Neuronal stem cell (in vitro differentiated cells): ENCODE data around the gene PTGS1.
"Not testable (repeated sequence)": the region's sequence is repeated elsewhere in the genome, so short reads cannot be mapped to it uniquely, and the experiment has no call there.

Source experiments
- DNase-seq: peaks from one replicate; pipeline ENCODE4 v3.0.0-alpha.2; 2013; ENCODE audit warnings: low spot score
- H2AFZ ChIP-seq: one replicate; pipeline ENCODE4 v1.6.1; 2013; ENCODE audit warnings: mild to moderate bottlenecking, low read length, inconsistent platforms
- H2AK5ac ChIP-seq: 2 replicates; pipeline ENCODE4 v1.6.1; 2013; ENCODE audit warnings: low read depth, mild to moderate bottlenecking, inconsistent platforms, low read length, moderate library complexity, mixed read lengths
- H2BK120ac ChIP-seq: 2 replicates; pipeline ENCODE4 v1.6.1; 2013; ENCODE audit warnings: low read depth, mild to moderate bottlenecking, inconsistent platforms, low read length, moderate library complexity, mixed read lengths
- H2BK12ac ChIP-seq: one replicate; pipeline ENCODE4 v1.6.1; 2013; ENCODE audit warnings: low read length, inconsistent platforms
- H2BK15ac ChIP-seq: 2 replicates; pipeline ENCODE4 v1.6.1; 2013; ENCODE audit warnings: mild to moderate bottlenecking, low read length, inconsistent platforms, mixed read lengths
- H2BK5ac ChIP-seq: one replicate; pipeline ENCODE4 v1.6.1; 2013; ENCODE audit warnings: inconsistent platforms, mild to moderate bottlenecking, low read length, moderate library complexity
- H3K14ac ChIP-seq: one replicate; pipeline ENCODE4 v1.6.1; 2013; ENCODE audit warnings: low read length, inconsistent platforms
- H3K18ac ChIP-seq: 2 replicates; pipeline ENCODE4 v1.6.1; 2013; ENCODE audit warnings: low read length, inconsistent platforms
- H3K23ac ChIP-seq: 2 replicates; pipeline ENCODE4 v1.6.1; 2013; ENCODE audit warnings: low read depth, mild to moderate bottlenecking, mixed read lengths, low read length, inconsistent platforms; ENCODE audit not compliant: poor library complexity
- H3K27ac ChIP-seq: replicated peaks from 3 replicates; pipeline ENCODE4 v1.5.1; 2013; ENCODE audit warnings: low read length, inconsistent platforms
- H3K27me3 ChIP-seq, 3 experiments: 2 replicates each; pipeline ENCODE4 v1.6.1; 2013; ENCODE audit warnings: low read length in 3 of 3, mild to moderate bottlenecking in 2 of 3, inconsistent platforms in 1 of 3, low read depth in 1 of 3, mixed read lengths in 1 of 3, moderate library complexity in 1 of 3; ENCODE audit not compliant: control insufficient read depth in 3 of 3, insufficient read depth in 3 of 3
- H3K36me3 ChIP-seq, 2 donors: replicated peaks in 1 of 2; 2 replicates each; pipeline ENCODE4 v1.6.1; 2013; ENCODE audit warnings: low read length in 2 of 2; ENCODE audit not compliant: control insufficient read depth in 2 of 2, insufficient read depth in 2 of 2
- H3K4ac ChIP-seq: 2 replicates; pipeline ENCODE4 v1.6.1; 2013; ENCODE audit warnings: inconsistent platforms, mild to moderate bottlenecking, low read length, moderate library complexity
- H3K4me1 ChIP-seq, 2 donors: 1 replicate in 1 of 2; 2 replicates in 1 of 2; pipeline ENCODE4 v1.6.1; 2013; ENCODE audit warnings: low read length in 2 of 2, low read depth in 1 of 2; ENCODE audit not compliant: control insufficient read depth in 2 of 2, insufficient read depth in 1 of 2
- H3K4me2 ChIP-seq: one replicate; pipeline ENCODE4 v1.6.1; 2013; ENCODE audit warnings: mild to moderate bottlenecking, low read length, inconsistent platforms; ENCODE audit not compliant: insufficient read depth, poor library complexity, severe bottlenecking
- H3K4me3 ChIP-seq, 2 donors: 2 replicates each; pipeline ENCODE4 v1.5.1; 2013; ENCODE audit warnings: low read length in 2 of 2, mild to moderate bottlenecking in 2 of 2, inconsistent platforms in 1 of 2, moderate library complexity in 1 of 2
- H3K79me1 ChIP-seq: one replicate; pipeline ENCODE4 v1.6.1; 2013; ENCODE audit warnings: low read depth, mild to moderate bottlenecking, inconsistent platforms, low read length, moderate library complexity
- H3K9ac ChIP-seq: one replicate; pipeline ENCODE4 v1.6.1; 2013; ENCODE audit warnings: mild to moderate bottlenecking, low read depth, low read length, inconsistent platforms; ENCODE audit not compliant: poor library complexity
- H3K9me3 ChIP-seq, 2 donors: replicated peaks in 1 of 2; 2 replicates each; pipeline versions ENCODE3 to v1.6.1; 2013; ENCODE audit warnings: low read length in 2 of 2, mild to moderate bottlenecking in 2 of 2, inconsistent platforms in 1 of 2, low read depth in 1 of 2, mixed read lengths in 1 of 2, moderate library complexity in 1 of 2; ENCODE audit not compliant: control insufficient read depth in 2 of 2, insufficient read depth in 1 of 2
- H4K8ac ChIP-seq: one replicate; pipeline ENCODE4 v1.6.1; 2013; ENCODE audit warnings: low read depth, mild to moderate bottlenecking, inconsistent platforms, low read length, moderate library complexity
- H4K91ac ChIP-seq: one replicate; pipeline ENCODE4 v1.6.1; 2013; ENCODE audit warnings: low read length, low read depth, mild to moderate bottlenecking, inconsistent platforms; ENCODE audit not compliant: poor library complexity
- WGBS, 2 donors: extraction: QIAGEN DNeasy Blood & Tissue Kit; methylation state at CpG; one replicate each; pipeline ENCODE4 v1.1.7; 2013; ENCODE audit warnings: missing lambda C conversion rate in 2 of 2, mixed read lengths in 1 of 2; ENCODE audit not compliant: insufficient read length in 2 of 2, insufficient replicate concordance in 1 of 2; ENCODE audit errors: extremely low coverage in 2 of 2; 5-methylcytosine and 5-hydroxymethylcytosine counted together

PTGS1 gene

GRCh38 chr9:122402403-122402871 is 31.6 kb downstream of the PTGS1 start:
- no peaks in the 10 kb centered on the region for H3K4me1 ChIP-seq
- no peak overlapping the region for H3K9ac ChIP-seq
- H3K4me2 ChIP-seq: no peak overlapping the region
- H2AFZ ChIP-seq: no peak overlapping the region
- no peak overlapping the region for H3K4ac ChIP-seq
- peaks cover 0 to 10% (median 0%) of the 10 kb centered on the region in 3 experiments for H3K27me3 ChIP-seq
- no peaks in the 10 kb centered on the region for H3K36me3 ChIP-seq
- H3K18ac ChIP-seq: no peak overlapping the region
- no CpG with 5 or more reads among the region's 3 CpGs for WGBS, 2 donors
- H2BK12ac ChIP-seq: no peak overlapping the region
- no peaks in the 10 kb centered on the region for H3K79me1 ChIP-seq
- no peak overlapping the region for H2BK5ac ChIP-seq
- H3K27ac ChIP-seq: no peak overlapping the region
- no peak overlapping the region for H2BK15ac ChIP-seq
- H4K91ac ChIP-seq: no peak overlapping the region
- H2BK120ac ChIP-seq: no peak overlapping the region
- no peak overlapping the region for H3K14ac ChIP-seq
- H3K9me3 ChIP-seq: no peaks in the 10 kb centered on the region
- H2AK5ac ChIP-seq: no peak overlapping the region
- no peak overlapping the region for H3K23ac ChIP-seq
- H4K8ac ChIP-seq: no peak overlapping the region
- H3K4me3 ChIP-seq: peak overlapping the region in 1 of 2 donors; percentile 30
- DNase-seq: no peak

GRCh38 chr9:122402874-122403273 is 32.0 kb downstream of the PTGS1 start:
- Histone ChIP-seq H2AK5ac (no peak overlapping the region), H2AFZ (no peak overlapping the region), H4K91ac (no peak overlapping the region), H2BK12ac (no peak overlapping the region), H3K23ac (no peak overlapping the region), H2BK15ac (no peak overlapping the region), H3K4me3 (no peak overlapping the region), H3K9me3 (no peaks in the 10 kb centered on the region), H3K14ac (no peak overlapping the region), H3K18ac (no peak overlapping the region), H2BK5ac (no peak overlapping the region), H4K8ac (no peak overlapping the region), H3K4ac (no peak overlapping the region), H3K9ac (no peak overlapping the region), H3K27ac (no peak overlapping the region), H3K4me1 (no peaks in the 10 kb centered on the region), H2BK120ac (no peak overlapping the region), H3K36me3 (no peaks in the 10 kb centered on the region), H3K79me1 (no peaks in the 10 kb centered on the region), H3K4me2 (no peak overlapping the region), H3K27me3 (peaks cover 0 to 11% (median 0%) of the 10 kb centered on the region in 3 experiments)
- WGBS, 2 donors: no CpG with 5 or more reads among the region's 3 CpGs
- DNase-seq: no peak

DNA sequence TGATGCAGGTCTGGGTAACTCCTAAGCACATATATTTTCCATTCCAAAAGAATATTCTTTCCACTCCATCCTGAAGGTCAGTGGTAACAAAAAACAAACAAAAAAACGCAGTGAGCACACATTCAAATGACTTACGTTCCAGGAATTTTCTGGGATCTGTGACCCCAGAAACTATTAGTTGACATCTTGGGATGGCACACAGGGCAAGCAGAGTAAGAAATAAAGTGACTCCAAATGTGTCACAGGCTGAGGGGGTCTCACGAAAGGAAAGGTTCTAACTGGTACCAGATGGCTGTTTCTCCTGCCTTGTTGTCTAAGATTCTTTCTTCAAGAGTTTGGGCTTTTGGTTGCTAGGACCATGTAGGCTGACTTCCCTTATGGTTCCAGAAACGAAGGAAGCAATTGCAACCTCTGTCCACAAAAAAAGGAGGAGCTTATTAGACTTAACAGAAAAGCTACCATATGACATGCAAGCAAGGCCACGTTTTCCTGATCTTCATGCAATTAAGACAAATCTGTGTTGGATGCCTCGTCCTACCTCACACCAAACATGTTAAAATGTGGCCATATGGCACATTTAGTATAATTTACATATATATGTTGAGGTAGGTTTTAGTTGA is 32.7 kb downstream of the PTGS1 start:
- no peak overlapping the region for H4K91ac ChIP-seq
- WGBS, 2 donors: no CpG with 5 or more reads among the region's 6 CpGs

DNA sequence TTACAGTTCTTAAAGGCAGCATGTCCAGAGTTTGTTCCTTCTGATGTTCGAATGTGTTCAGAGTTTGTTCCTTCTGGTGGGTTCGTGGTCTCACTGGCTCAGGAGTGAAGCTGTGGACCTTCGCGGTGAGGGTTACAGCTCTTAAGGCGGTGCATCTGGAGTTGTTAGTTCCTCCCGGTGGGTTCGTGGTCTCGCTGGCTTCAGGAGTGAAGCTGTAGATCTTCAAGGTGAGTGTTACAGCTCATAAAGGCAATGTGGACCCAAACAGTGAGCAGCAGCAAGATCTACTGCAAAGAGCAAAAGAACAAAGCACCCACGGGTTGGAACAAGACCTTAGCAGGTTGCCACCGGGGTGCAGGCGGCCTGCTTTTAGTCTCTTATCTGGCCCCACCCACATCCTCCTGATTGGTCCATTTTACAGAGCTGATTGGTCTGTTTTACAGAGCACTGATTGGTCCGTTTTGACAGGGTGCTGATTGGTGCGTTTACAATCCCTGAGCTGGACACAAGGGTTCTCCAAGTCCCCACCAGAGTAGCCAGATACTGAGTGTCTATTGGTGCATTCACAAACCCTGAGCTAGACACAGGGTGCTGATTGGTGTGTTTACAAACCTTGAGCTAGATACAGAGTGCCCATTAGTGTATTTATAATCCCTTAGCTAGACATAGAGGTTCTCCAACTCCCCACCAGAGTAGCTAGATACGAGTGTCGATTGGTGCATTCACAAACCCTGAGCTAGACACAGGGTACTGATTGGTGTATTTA is 34.7 kb downstream of the PTGS1 start:
- not testable (repeated sequence) for H3K14ac ChIP-seq, H4K8ac ChIP-seq, H2BK120ac ChIP-seq, H3K4me2 ChIP-seq, H3K9me3 ChIP-seq, H2BK12ac ChIP-seq, H3K4me1 ChIP-seq, DNase-seq, H4K91ac ChIP-seq, H3K4ac ChIP-seq, H2AFZ ChIP-seq, H3K18ac ChIP-seq, H3K4me3 ChIP-seq, H3K79me1 ChIP-seq, H2BK5ac ChIP-seq, H3K36me3 ChIP-seq, H2AK5ac ChIP-seq, H3K27ac ChIP-seq, H3K9ac ChIP-seq, H2BK15ac ChIP-seq, H3K23ac ChIP-seq
- H3K27me3 ChIP-seq: peaks cover 0 to 11% (median 0%) of the 10 kb centered on the region in 3 experiments
- no CpG with 5 or more reads among the region's 15 CpGs for WGBS, 2 donors

More for the DNA sequence above, 32.7 kb downstream of the PTGS1 start:
- Histone ChIP-seq H3K4ac (no peak overlapping the region), H3K4me3 (no peak overlapping the region), H3K9ac (no peak overlapping the region), H2AK5ac (no peak overlapping the region), H3K36me3 (no peaks in the 10 kb centered on the region), H2BK120ac (no peak overlapping the region), H2BK5ac (no peak overlapping the region), H2AFZ (no peak overlapping the region), H3K9me3 (no peaks in the 10 kb centered on the region), H3K4me1 (no peaks in the 10 kb centered on the region), H2BK15ac (no peak overlapping the region), H4K8ac (no peak overlapping the region), H2BK12ac (no peak overlapping the region), H3K79me1 (no peaks in the 10 kb centered on the region), H3K23ac (no peak overlapping the region), H3K14ac (no peak overlapping the region), H3K27me3 (peaks cover 0 to 11% (median 0%) of the 10 kb centered on the region in 3 experiments), H3K4me2 (no peak overlapping the region), H3K18ac (no peak overlapping the region), H3K27ac (no peak overlapping the region)
- no peak for DNase-seq
